Thymus (tissue), 11 donors: Measurements from ENCODE around the gene COMMD1. TPM values are rescaled to one million over a fixed set of nuclear protein-coding genes. Genes with fewer than 3 reads are reported as not detected.

Experiments
- DNase-seq, 9 donors: peaks; one replicate each; pipeline ENCODE4 v3.0.0-alpha.2; 2013; ENCODE audit warnings: low spot score in 9 of 9, low read depth in 6 of 9, missing footprints in 1 of 9
- H3K27ac ChIP-seq, 2 donors: one replicate each; pipeline ENCODE4 v1.5.1; 2013; ENCODE audit warnings: control low read depth in 1 of 2, low read depth in 1 of 2, low read length in 1 of 2, mild to moderate bottlenecking in 1 of 2, moderate library complexity in 1 of 2
- H3K27me3 ChIP-seq, 2 donors: one replicate each; pipeline ENCODE4 v1.5.1; 2013; ENCODE audit warnings: low read length in 1 of 2; ENCODE audit not compliant: control insufficient read depth in 2 of 2, insufficient read depth in 1 of 2
- H3K36me3 ChIP-seq, 2 donors: one replicate each; pipeline ENCODE4 v1.5.1; 2013; ENCODE audit warnings: low read length in 1 of 2, mild to moderate bottlenecking in 1 of 2, moderate library complexity in 1 of 2; ENCODE audit not compliant: control insufficient read depth in 2 of 2, insufficient read depth in 2 of 2
- H3K4me1 ChIP-seq, 2 donors: one replicate each; pipeline ENCODE4 v1.5.1; 2013; ENCODE audit warnings: low read length in 2 of 2; ENCODE audit not compliant: control insufficient read depth in 2 of 2, insufficient read depth in 2 of 2
- H3K4me3 ChIP-seq, 2 donors: one replicate each; pipeline ENCODE4 v1.5.1; 2013; ENCODE audit warnings: low read length in 2 of 2, control low read depth in 1 of 2, mild to moderate bottlenecking in 1 of 2
- H3K9me3 ChIP-seq, 2 donors: one replicate each; pipeline ENCODE4 v1.5.1; 2013; ENCODE audit warnings: low read length in 1 of 2, mild to moderate bottlenecking in 1 of 2; ENCODE audit not compliant: control insufficient read depth in 2 of 2, insufficient read depth in 1 of 2
- WGBS: extraction: QIAGEN DNeasy Blood & Tissue Kit; methylation state at CpG from one replicate; pipeline ENCODE4 v1.1.7; 2013; 5-methylcytosine and 5-hydroxymethylcytosine counted together
- polyA plus RNA-seq: library from polyadenylated mRNA; stranded (reverse); fragments of 200-250 nt; gene quantifications from one replicate; pipeline ENCODE4 v1.2.3, GENCODE V29; 2013
- total RNA-seq: library from RNA; stranded (reverse); fragments of 120-200 nt; gene quantifications from one replicate; pipeline ENCODE4 v1.2.4, GENCODE V29; 2013
- donor health status: healthy.

COMMD1 gene
- total and polyA plus RNA-seq, 2 donors = 39.9 to 45.1 TPM

- Histone ChIP-seq H3K36me3 (no peaks in the 10 kb centered on the region), H3K9me3 (peaks cover 0 to 9% of the 10 kb centered on the region in 2 donors), H3K4me3 (no peak overlapping the region), H3K27ac (no peak overlapping the region), H3K4me1 (peaks cover 7 to 8% of the 10 kb centered on the region in 2 donors), H3K27me3 (no peaks in the 10 kb centered on the region)
- no peak for DNase-seq
- WGBS = 93% methylated on average over 2 of the region's 2 CpGs
These were observed 137.5 kb downstream of the COMMD1 start for GRCh38 chr2:62042944-62043343.

GRCh38 chr2:62045017-62045543 is 139.6 kb downstream of the COMMD1 start:
- DNase-seq = no peak
- peaks cover 0 to 9% of the 10 kb centered on the region in 2 donors for H3K9me3 ChIP-seq
- no peaks in the 10 kb centered on the region for H3K4me1 ChIP-seq
- H3K27me3 ChIP-seq = no peaks in the 10 kb centered on the region
- WGBS = 95% methylated on average over 3 of the region's 3 CpGs
- no peaks in the 10 kb centered on the region for H3K36me3 ChIP-seq
- no peak overlapping the region for H3K4me3 ChIP-seq
- H3K27ac ChIP-seq = no peak overlapping the region

GRCh38 chr2:62046141-62046540 is 140.7 kb downstream of the COMMD1 start:
- H3K9me3 ChIP-seq = peaks cover 0 to 9% of the 10 kb centered on the region in 2 donors
- DNase-seq = no peak
- H3K27ac ChIP-seq = no peak overlapping the region
- H3K4me3 ChIP-seq = no peak overlapping the region
- H3K27me3 ChIP-seq = no peaks in the 10 kb centered on the region
- WGBS = 99% methylated on average over 1 of the region's 1 CpG
- H3K36me3 ChIP-seq = no peaks in the 10 kb centered on the region
- H3K4me1 ChIP-seq = no peaks in the 10 kb centered on the region

- no peak for DNase-seq
These were observed 145.1 kb downstream of the COMMD1 start for GRCh38 chr2:62050456-62051045.

GRCh38 chr2:62054029-62054791 is 148.7 kb downstream of the COMMD1 start:
- Histone ChIP-seq H3K27me3 (no peaks in the 10 kb centered on the region), H3K9me3 (peaks cover 0 to 2% of the 10 kb centered on the region in 2 donors), H3K4me1 (peaks cover 3 to 14% of the 10 kb centered on the region in 2 donors), H3K4me3 (no peak overlapping the region), H3K36me3 (no peaks in the 10 kb centered on the region), H3K27ac (no peak overlapping the region)
- DNase-seq = peak in 1 of 9 donors; percentile 17
- 81% methylated on average over 4 of the region's 4 CpGs for WGBS

More at GRCh38 chr2:62050456-62051045, 145.1 kb downstream of the COMMD1 start:
- H3K4me3 ChIP-seq = no peak overlapping the region
- 72% methylated on average over 2 of the region's 2 CpGs for whole genome bisulfite sequencing
- no peak overlapping the region for H3K27ac ChIP-seq
- peaks cover 0 to 2% of the 10 kb centered on the region in 2 donors for H3K9me3 ChIP-seq
- H3K4me1 ChIP-seq = peaks cover 3 to 14% of the 10 kb centered on the region in 2 donors
- no peaks in the 10 kb centered on the region for H3K36me3 ChIP-seq
- H3K27me3 ChIP-seq = no peaks in the 10 kb centered on the region

- Histone ChIP-seq H3K9me3 (peaks cover 0 to 2% of the 10 kb centered on the region in 2 donors), H3K4me1 (peaks cover 3 to 14% of the 10 kb centered on the region in 2 donors), H3K36me3 (no peaks in the 10 kb centered on the region), H3K4me3 (no peak overlapping the region), H3K27ac (no peak overlapping the region), H3K27me3 (no peaks in the 10 kb centered on the region)
- peak in 1 of 9 donors; percentile 21 for DNase-seq
- WGBS = 33% methylated on average over 3 of the region's 3 CpGs
These were observed 149.5 kb downstream of the COMMD1 start for GRCh38 chr2:62054916-62055450.

- WGBS = 98% methylated on average over 3 of the region's 3 CpGs
- no peaks in the 10 kb centered on the region for H3K36me3 ChIP-seq
- no peak overlapping the region for H3K4me3 ChIP-seq
- H3K4me1 ChIP-seq = peaks cover 3 to 14% of the 10 kb centered on the region in 2 donors
- no peak overlapping the region for H3K27ac ChIP-seq
- H3K9me3 ChIP-seq = peaks cover 0 to 2% of the 10 kb centered on the region in 2 donors
- DNase-seq = no peak
- H3K27me3 ChIP-seq = no peaks in the 10 kb centered on the region
These were observed 150.4 kb downstream of the COMMD1 start for GRCh38 chr2:62055724-62056336.

GRCh38 chr2:62056341-62056740 is 150.9 kb downstream of the COMMD1 start:
- H3K27ac ChIP-seq = no peak overlapping the region
- peaks cover 0 to 2% of the 10 kb centered on the region in 2 donors for H3K9me3 ChIP-seq
- 97% methylated on average over 5 of the region's 5 CpGs for WGBS
- H3K4me1 ChIP-seq = peaks cover 3 to 14% of the 10 kb centered on the region in 2 donors
- no peak for DNase-seq
- H3K36me3 ChIP-seq = no peaks in the 10 kb centered on the region
- H3K27me3 ChIP-seq = no peaks in the 10 kb centered on the region
- no peak overlapping the region for H3K4me3 ChIP-seq

GRCh38 chr2:62065243-62065642 is 159.8 kb downstream of the COMMD1 start:
- no peaks in the 10 kb centered on the region for H3K36me3 ChIP-seq
- H3K4me3 ChIP-seq = no peak overlapping the region
- H3K27ac ChIP-seq = no peak overlapping the region
- H3K4me1 ChIP-seq = peaks cover 0 to 2% of the 10 kb centered on the region in 2 donors
- no peak for DNase-seq
- H3K9me3 ChIP-seq = no peaks in the 10 kb centered on the region
- H3K27me3 ChIP-seq = no peaks in the 10 kb centered on the region
